C4-2B (cell line): ENCODE results near the gene DIPK1A.
A peak's percentile ranks its signal among the peaks of the same experiment; 100 is the strongest.

ENCODE experiments used
- H3K27ac ChIP-seq: fragments of 450-650 bp; 2 replicates; pipeline ENCODE4 v1.5.1; 2017
- CTCF ChIP-seq: fragments of 450-650 bp; conservative IDR thresholded peaks from 2 replicates; pipeline ENCODE4 v1.5.1; 2017; ENCODE audit warnings: mild to moderate bottlenecking
- ZFX ChIP-seq: fragments of 450-650 bp; IDR thresholded peaks from 2 replicates; pipeline ENCODE4 v1.6.1; 2017

The DIPK1A gene

GRCh38 chr1:92968138-92969032 lies 7.1 kb upstream of the DIPK1A start:
- TF ChIP-seq ZFX (no peak), CTCF (peak; percentile 79)
- no peak overlapping the region for H3K27ac ChIP-seq

- H3K27ac ChIP-seq: no peak overlapping the region
- TF ChIP-seq ZFX: no peak
- TF ChIP-seq CTCF: no peak
These were observed 3.7 kb upstream of the DIPK1A start for GRCh38 chr1:92964998-92965397.

GRCh38 chr1:92964316-92964715 lies 3.1 kb upstream of the DIPK1A start:
- H3K27ac ChIP-seq: no peak overlapping the region
- TF ChIP-seq CTCF (no peak), ZFX (no peak)

GRCh38 chr1:92961896-92962752 lies 862 bp upstream of the DIPK1A start:
- peak overlapping the region; percentile 83 for H3K27ac ChIP-seq
- TF ChIP-seq CTCF (no peak), ZFX (no peak)

- TF ChIP-seq CTCF: peak; percentile 87
- no peak for TF ChIP-seq ZFX
- peak overlapping the region; percentile 83 for H3K27ac ChIP-seq
These were observed 699 bp downstream of the DIPK1A start for GRCh38 chr1:92960395-92961130.

- TF ChIP-seq ZFX (no peak), CTCF (no peak)
These were observed 2.9 kb downstream of the DIPK1A start for GRCh38 chr1:92958203-92958970.

More at GRCh38 chr1:92958203-92958970, 2.9 kb downstream of the DIPK1A start:
- H3K27ac ChIP-seq: no peak overlapping the region
